ENCODE measurements around the gene PIGM.

The PIGM gene

DNA sequence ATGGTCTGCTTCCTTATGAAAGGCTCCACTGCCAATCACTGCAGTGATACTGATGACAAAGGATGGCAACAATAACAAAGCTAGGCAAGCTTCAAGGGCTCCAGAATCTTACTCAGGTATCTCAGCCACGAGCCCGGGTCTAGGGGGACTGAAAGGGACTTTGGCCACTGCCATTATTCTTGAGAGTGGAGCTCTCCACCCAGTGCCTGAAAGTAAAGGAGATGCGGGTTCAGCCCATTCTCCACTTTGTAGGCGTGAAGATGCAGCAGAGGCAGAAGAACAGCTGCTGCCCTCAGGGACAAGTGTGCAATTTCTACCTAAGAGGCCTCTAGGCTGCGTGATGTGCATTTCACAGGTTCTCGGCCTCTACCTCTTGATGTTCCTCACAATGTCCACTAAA, 46.3 kb downstream of the PIGM start:
- Histone ChIP-seq H3K23ac (ENCODE audit: low read length) (no peak overlapping the region), H3K36me3 (ENCODE audit: control insufficient read depth in 1 of 2, insufficient read depth in 2 of 2, low read length in 2 of 2) (no peaks in the 10 kb centered on the region), H3K9ac (ENCODE audit: low read length) (no peak overlapping the region), H2AK5ac (ENCODE audit: low read length) (no peak overlapping the region), H3K79me1 (ENCODE audit: low read length) (no peaks in the 10 kb centered on the region), H3K4me1 (ENCODE audit: control insufficient read depth in 1 of 2, insufficient read depth in 2 of 2, low read length in 2 of 2) (no peaks in the 10 kb centered on the region), H2BK12ac (ENCODE audit: low read length) (no peak overlapping the region), H2BK120ac (ENCODE audit: insufficient read depth, low read length, poor library complexity) (no peak overlapping the region), H3K14ac (ENCODE audit: low read length) (no peak overlapping the region), H3K9me3 (ENCODE audit: insufficient read depth, low read depth, low read length) (peaks cover 2% of the 10 kb centered on the region), H3K79me2 (ENCODE audit: control insufficient read depth, insufficient read depth, low read length, poor library complexity) (no peaks in the 10 kb centered on the region), H3K27me3 (ENCODE audit: insufficient read depth, low read length) (no peaks in the 10 kb centered on the region), H2AFZ (ENCODE audit: insufficient read depth, low read length, poor library complexity) (no peak overlapping the region), H3K4me3 (ENCODE audit: low read depth, low read length) (no peak overlapping the region), H3K4ac (ENCODE audit: low read depth, low read length) (no peak overlapping the region), H4K8ac (ENCODE audit: low read depth, low read length) (no peak overlapping the region), H4K12ac (ENCODE audit: low read depth, low read length) (no peak overlapping the region), H4K91ac (ENCODE audit: low read depth, low read length) (no peak overlapping the region), H3K27ac (ENCODE audit: low read depth, low read length) (no peak overlapping the region), H2BK5ac (ENCODE audit: low read depth, low read length, poor library complexity) (no peak overlapping the region), H3K18ac (ENCODE audit: low read length) (no peak overlapping the region), H3K4me2 (ENCODE audit: low read length) (no peak overlapping the region)
- WGBS (ENCODE audit: extremely low coverage, insufficient coverage, insufficient read length), result no CpG with 5 or more reads among the region's 6 CpGs
- no peak for DNase-seq

GRCh38 chr1:159983681-159984080, 48.1 kb downstream of the PIGM start:
- H3K23ac ChIP-seq (ENCODE audit: low read length), result no peak overlapping the region
- H3K79me1 ChIP-seq (ENCODE audit: low read length), result no peaks in the 10 kb centered on the region
- H3K27me3 ChIP-seq (ENCODE audit: insufficient read depth, low read length), result no peaks in the 10 kb centered on the region
- H3K36me3 ChIP-seq (ENCODE audit: control insufficient read depth in 1 of 2, insufficient read depth in 2 of 2, low read length in 2 of 2), result no peaks in the 10 kb centered on the region
- no peak overlapping the region for H2BK5ac ChIP-seq (ENCODE audit: low read depth, low read length, poor library complexity)
- no peak overlapping the region for H3K4me3 ChIP-seq (ENCODE audit: low read depth, low read length)
- H3K14ac ChIP-seq (ENCODE audit: low read length), result no peak overlapping the region
- H3K4me1 ChIP-seq (ENCODE audit: control insufficient read depth in 1 of 2, insufficient read depth in 2 of 2, low read length in 2 of 2), result no peaks in the 10 kb centered on the region
- no peaks in the 10 kb centered on the region for H3K79me2 ChIP-seq (ENCODE audit: control insufficient read depth, insufficient read depth, low read length, poor library complexity)
- no peak overlapping the region for H4K8ac ChIP-seq (ENCODE audit: low read depth, low read length)
- H3K4ac ChIP-seq (ENCODE audit: low read depth, low read length), result no peak overlapping the region
- H2BK120ac ChIP-seq (ENCODE audit: insufficient read depth, low read length, poor library complexity), result no peak overlapping the region
- no peak overlapping the region for H3K27ac ChIP-seq (ENCODE audit: low read depth, low read length)
- H4K12ac ChIP-seq (ENCODE audit: low read depth, low read length), result no peak overlapping the region
- no peak for DNase-seq
- peaks cover 2% of the 10 kb centered on the region for H3K9me3 ChIP-seq (ENCODE audit: insufficient read depth, low read depth, low read length)
- H2AK5ac ChIP-seq (ENCODE audit: low read length), result no peak overlapping the region
- H3K18ac ChIP-seq (ENCODE audit: low read length), result no peak overlapping the region
- H3K9ac ChIP-seq (ENCODE audit: low read length), result no peak overlapping the region
- no peak overlapping the region for H4K91ac ChIP-seq (ENCODE audit: low read depth, low read length)
- no peak overlapping the region for H3K4me2 ChIP-seq (ENCODE audit: low read length)
- no CpG with 5 or more reads among the region's 5 CpGs for WGBS (ENCODE audit: extremely low coverage, insufficient coverage, insufficient read length)
- no peak overlapping the region for H2BK12ac ChIP-seq (ENCODE audit: low read length)
- no peak overlapping the region for H2AFZ ChIP-seq (ENCODE audit: insufficient read depth, low read length, poor library complexity)

- no peaks in the 10 kb centered on the region for H3K27me3 ChIP-seq (ENCODE audit: insufficient read depth, low read length)
- peaks cover 2% of the 10 kb centered on the region for H3K9me3 ChIP-seq (ENCODE audit: insufficient read depth, low read depth, low read length)
- H2BK12ac ChIP-seq (ENCODE audit: low read length), result no peak overlapping the region
- H3K14ac ChIP-seq (ENCODE audit: low read length), result no peak overlapping the region
- H3K4me2 ChIP-seq (ENCODE audit: low read length), result no peak overlapping the region
- no peaks in the 10 kb centered on the region for H3K36me3 ChIP-seq (ENCODE audit: control insufficient read depth in 1 of 2, insufficient read depth in 2 of 2, low read length in 2 of 2)
- no peak overlapping the region for H4K12ac ChIP-seq (ENCODE audit: low read depth, low read length)
- no peak overlapping the region for H4K8ac ChIP-seq (ENCODE audit: low read depth, low read length)
- H2BK5ac ChIP-seq (ENCODE audit: low read depth, low read length, poor library complexity), result no peak overlapping the region
- no peak overlapping the region for H3K18ac ChIP-seq (ENCODE audit: low read length)
- no peak overlapping the region for H3K9ac ChIP-seq (ENCODE audit: low read length)
- no peak for DNase-seq
- H3K23ac ChIP-seq (ENCODE audit: low read length), result no peak overlapping the region
- no peak overlapping the region for H3K4ac ChIP-seq (ENCODE audit: low read depth, low read length)
- no peak overlapping the region for H2AFZ ChIP-seq (ENCODE audit: insufficient read depth, low read length, poor library complexity)
- no peaks in the 10 kb centered on the region for H3K79me2 ChIP-seq (ENCODE audit: control insufficient read depth, insufficient read depth, low read length, poor library complexity)
- H2BK120ac ChIP-seq (ENCODE audit: insufficient read depth, low read length, poor library complexity), result no peak overlapping the region
- H2AK5ac ChIP-seq (ENCODE audit: low read length), result no peak overlapping the region
- H4K91ac ChIP-seq (ENCODE audit: low read depth, low read length), result no peak overlapping the region
- H3K27ac ChIP-seq (ENCODE audit: low read depth, low read length), result no peak overlapping the region
- H3K4me3 ChIP-seq (ENCODE audit: low read depth, low read length), result no peak overlapping the region
- WGBS (ENCODE audit: extremely low coverage, insufficient coverage, insufficient read length), result 100% methylated on average over 1 of the region's 6 CpGs
- H3K4me1 ChIP-seq (ENCODE audit: control insufficient read depth in 1 of 2, insufficient read depth in 2 of 2, low read length in 2 of 2), result no peaks in the 10 kb centered on the region
- no peaks in the 10 kb centered on the region for H3K79me1 ChIP-seq (ENCODE audit: low read length)
Measured at GRCh38 chr1:159982280-159982679, 49.5 kb downstream of the PIGM start.

- no peaks in the 10 kb centered on the region for H3K79me2 ChIP-seq (ENCODE audit: control insufficient read depth, insufficient read depth, low read length, poor library complexity)
- H3K4me3 ChIP-seq (ENCODE audit: low read depth, low read length), result no peak overlapping the region
- no peak overlapping the region for H2AK5ac ChIP-seq (ENCODE audit: low read length)
- no peaks in the 10 kb centered on the region for H3K79me1 ChIP-seq (ENCODE audit: low read length)
- H2BK120ac ChIP-seq (ENCODE audit: insufficient read depth, low read length, poor library complexity), result no peak overlapping the region
- no peak overlapping the region for H2AFZ ChIP-seq (ENCODE audit: insufficient read depth, low read length, poor library complexity)
- H3K18ac ChIP-seq (ENCODE audit: low read length), result no peak overlapping the region
- no peak overlapping the region for H4K8ac ChIP-seq (ENCODE audit: low read depth, low read length)
- H3K27me3 ChIP-seq (ENCODE audit: insufficient read depth, low read length), result no peaks in the 10 kb centered on the region
- H2BK12ac ChIP-seq (ENCODE audit: low read length), result no peak overlapping the region
- H3K4me1 ChIP-seq (ENCODE audit: control insufficient read depth in 1 of 2, insufficient read depth in 2 of 2, low read length in 2 of 2), result no peaks in the 10 kb centered on the region
- H3K23ac ChIP-seq (ENCODE audit: low read length), result no peak overlapping the region
- WGBS (ENCODE audit: extremely low coverage, insufficient coverage, insufficient read length), result no CpG with 5 or more reads among the region's 6 CpGs
- H3K27ac ChIP-seq (ENCODE audit: low read depth, low read length), result no peak overlapping the region
- H3K36me3 ChIP-seq (ENCODE audit: control insufficient read depth in 1 of 2, insufficient read depth in 2 of 2, low read length in 2 of 2), result no peaks in the 10 kb centered on the region
- H3K4ac ChIP-seq (ENCODE audit: low read depth, low read length), result no peak overlapping the region
- peaks cover 2% of the 10 kb centered on the region for H3K9me3 ChIP-seq (ENCODE audit: insufficient read depth, low read depth, low read length)
- no peak overlapping the region for H4K91ac ChIP-seq (ENCODE audit: low read depth, low read length)
- no peak overlapping the region for H4K12ac ChIP-seq (ENCODE audit: low read depth, low read length)
- H3K4me2 ChIP-seq (ENCODE audit: low read length), result no peak overlapping the region
- DNase-seq, result no peak
- no peak overlapping the region for H3K9ac ChIP-seq (ENCODE audit: low read length)
- H3K14ac ChIP-seq (ENCODE audit: low read length), result no peak overlapping the region
- no peak overlapping the region for H2BK5ac ChIP-seq (ENCODE audit: low read depth, low read length, poor library complexity)
Measured at GRCh38 chr1:159981351-159982055, 50.3 kb downstream of the PIGM start.

Data from trophoblast cell (in vitro differentiated cells and primary cell).